ENCODE data around the gene KCNN1.

KCNN1 gene

DNA sequence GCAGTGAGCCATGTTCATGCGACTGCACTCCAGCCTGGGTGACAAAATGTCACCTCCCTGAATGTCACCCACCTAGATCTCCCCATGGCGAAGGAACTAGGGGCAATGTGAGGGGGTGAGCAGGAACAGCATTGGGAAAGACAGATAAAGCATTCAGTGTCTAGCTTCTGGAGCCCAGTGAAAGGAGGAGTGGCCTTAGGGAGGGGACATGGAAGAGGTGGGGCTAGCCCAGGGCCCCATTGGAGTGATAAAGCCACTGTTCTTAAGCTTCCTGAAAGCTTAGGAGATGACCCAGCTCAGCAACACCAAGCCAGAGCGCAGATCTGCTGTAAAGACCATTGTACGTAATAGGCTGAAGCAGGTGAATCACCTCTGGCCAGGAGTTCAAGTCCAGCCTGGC lies 13.0 kb upstream of the KCNN1 start:
- no peak for DNase-seq (ENCODE audit: low spot score)
- TF ChIP-seq CTCF (IDR thresholded peaks at IDR 0.05; ENCODE audit: extremely low read depth, missing control alignments), result no peak

DNA sequence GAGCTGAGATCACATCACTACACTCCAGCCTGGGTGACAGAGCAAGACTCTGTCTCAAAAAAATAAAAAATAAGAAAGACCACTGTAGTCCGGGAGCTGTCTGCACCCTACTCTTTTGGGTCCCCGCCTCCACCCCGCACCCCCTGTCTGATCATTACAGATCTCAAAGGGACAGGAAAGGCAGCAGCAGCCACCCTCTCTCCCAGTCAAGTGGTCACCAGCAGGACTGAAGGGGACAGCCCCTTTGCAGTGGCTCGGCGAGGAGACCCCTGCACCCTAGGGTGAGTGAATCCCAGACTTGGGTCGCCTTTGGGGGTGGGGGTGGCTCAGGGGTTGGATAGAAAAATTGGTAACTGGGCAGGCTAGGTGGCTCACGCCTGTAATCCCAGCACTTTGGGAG lies 12.5 kb upstream of the KCNN1 start:
- DNase-seq (ENCODE audit: low spot score), result no peak
- no peak for TF ChIP-seq CTCF (IDR thresholded peaks at IDR 0.05; ENCODE audit: extremely low read depth, missing control alignments)

- TF ChIP-seq CTCF (IDR thresholded peaks at IDR 0.05; ENCODE audit: extremely low read depth, missing control alignments), result no peak
- no peak for DNase-seq (ENCODE audit: low spot score)
These were observed 9.6 kb upstream of the KCNN1 start for GRCh38 chr19:17957149-17957849.

DNA sequence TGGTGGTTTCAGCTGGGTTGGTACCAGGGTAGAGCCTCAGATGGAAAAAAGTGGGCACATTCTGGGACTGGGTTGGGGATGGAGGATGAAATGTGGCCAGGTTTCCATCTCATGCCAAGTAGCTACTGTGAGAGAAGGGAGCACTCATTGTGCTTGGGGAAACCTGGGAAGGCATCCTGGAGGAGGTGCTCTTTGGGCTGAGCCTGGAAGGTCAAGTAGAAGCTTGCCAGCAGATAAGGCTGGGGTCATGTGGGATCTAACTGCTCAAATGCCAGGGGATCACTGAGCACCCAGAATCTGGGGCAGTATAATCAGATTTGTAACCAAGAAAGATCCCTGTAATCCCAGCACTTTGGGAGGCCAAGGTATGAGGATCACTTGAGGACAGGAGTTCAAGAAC lies 9.0 kb upstream of the KCNN1 start:
- DNase-seq (ENCODE audit: low spot score), result no peak
- no peak for TF ChIP-seq CTCF (IDR thresholded peaks at IDR 0.05; ENCODE audit: extremely low read depth, missing control alignments)

GRCh38 chr19:17963936-17964691 lies 2.8 kb upstream of the KCNN1 start:
- no peak for DNase-seq (ENCODE audit: low spot score)

GRCh38 chr19:17965370-17966128 lies 1.4 kb upstream of the KCNN1 start:
- DNase-seq (ENCODE audit: low spot score), result no peak
- no peak for TF ChIP-seq CTCF (IDR thresholded peaks at IDR 0.05; ENCODE audit: extremely low read depth, missing control alignments)

More at GRCh38 chr19:17963936-17964691, 2.8 kb upstream of the KCNN1 start:
- TF ChIP-seq CTCF (IDR thresholded peaks at IDR 0.05; ENCODE audit: extremely low read depth, missing control alignments), result no peak

- DNase-seq (ENCODE audit: low spot score), result no peak
- TF ChIP-seq CTCF (IDR thresholded peaks at IDR 0.05; ENCODE audit: extremely low read depth, missing control alignments), result no peak
These were observed 801 bp upstream of the KCNN1 start for GRCh38 chr19:17966129-17966483.

Data from GM20000 (cell line).